GM18505 (cell line): Measurements from ENCODE around the gene TESPA1.

Experiments used
- ATAC-seq: cut with Tn5 transposase; IDR thresholded peaks from one replicate; pipeline ENCODE4 v1.9.1; 2021; ENCODE audit not compliant: unreplicated experiment
- POLR2A ChIP-seq: IDR thresholded peaks from 4 replicates; pipeline ENCODE4 v1.6.1; 2011; ENCODE audit warnings: borderline replicate concordance; ENCODE audit not compliant: insufficient read depth, insufficient read length; ENCODE audit errors: extremely low read depth

The TESPA1 gene, protein sequence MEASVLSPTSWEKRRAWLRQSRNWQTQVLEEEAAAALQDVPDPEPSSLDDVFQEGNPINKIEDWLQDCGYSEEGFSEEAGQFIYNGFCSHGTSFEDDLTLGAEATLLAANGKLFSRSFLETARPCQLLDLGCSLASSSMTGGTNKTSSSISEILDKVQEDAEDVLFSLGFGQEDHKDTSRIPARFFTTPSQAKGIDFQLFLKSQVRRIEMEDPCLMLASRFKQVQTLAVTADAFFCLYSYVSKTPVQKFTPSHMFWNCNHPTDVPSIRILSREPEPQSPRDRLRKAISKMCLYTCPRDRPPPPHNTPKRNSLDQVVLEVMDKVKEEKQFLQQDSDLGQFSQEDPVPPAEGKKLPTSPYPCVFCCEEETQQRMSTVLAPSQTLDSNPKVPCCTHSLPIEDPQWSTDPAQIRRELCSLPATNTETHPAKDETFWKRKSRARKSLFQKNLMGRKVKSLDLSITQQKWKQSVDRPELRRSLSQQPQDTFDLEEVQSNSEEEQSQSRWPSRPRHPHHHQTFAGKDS

DNA sequence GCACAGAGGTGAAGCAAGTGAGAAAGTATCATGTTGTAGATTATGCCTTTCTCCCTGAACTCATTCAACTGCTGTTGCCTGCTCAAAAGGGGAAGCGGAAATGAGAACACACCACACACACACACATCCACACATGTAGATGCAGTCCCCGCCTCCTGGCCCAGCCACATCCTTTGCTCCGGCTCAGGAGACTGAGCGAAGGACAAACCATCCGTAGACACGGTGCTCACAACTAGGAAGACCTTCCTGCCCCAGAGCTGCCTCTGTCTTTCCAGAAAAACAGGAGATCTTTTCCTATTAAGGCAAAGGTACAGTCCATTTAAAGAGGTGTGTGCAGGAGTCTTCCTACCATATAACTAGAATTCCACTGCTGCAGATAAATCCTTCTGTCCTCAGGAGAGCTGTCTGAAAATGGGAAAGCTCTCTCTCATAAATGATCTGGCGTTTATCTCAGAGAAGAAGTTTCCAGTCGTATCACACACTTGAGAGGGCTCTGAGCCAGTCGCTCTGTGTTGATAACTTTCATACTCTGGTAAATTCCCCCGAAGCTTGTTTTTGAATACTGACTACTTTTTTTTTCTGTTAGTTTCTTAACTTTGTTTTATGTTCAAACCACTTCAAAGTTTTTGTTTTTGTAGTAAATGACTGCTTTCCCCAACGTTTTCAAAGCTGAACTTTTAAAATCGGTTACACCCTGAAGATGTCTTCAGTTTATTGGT is at the start of gene TESPA1:
TESPA1 (minus strand) TSS at position 105 of the 719 bp plus-strand sequence. CDS start 10,200 bp downstream, outside the sequence.
- peak; percentile 96 for ATAC-seq
- peak; percentile 93 for TF ChIP-seq POLR2A

DNA sequence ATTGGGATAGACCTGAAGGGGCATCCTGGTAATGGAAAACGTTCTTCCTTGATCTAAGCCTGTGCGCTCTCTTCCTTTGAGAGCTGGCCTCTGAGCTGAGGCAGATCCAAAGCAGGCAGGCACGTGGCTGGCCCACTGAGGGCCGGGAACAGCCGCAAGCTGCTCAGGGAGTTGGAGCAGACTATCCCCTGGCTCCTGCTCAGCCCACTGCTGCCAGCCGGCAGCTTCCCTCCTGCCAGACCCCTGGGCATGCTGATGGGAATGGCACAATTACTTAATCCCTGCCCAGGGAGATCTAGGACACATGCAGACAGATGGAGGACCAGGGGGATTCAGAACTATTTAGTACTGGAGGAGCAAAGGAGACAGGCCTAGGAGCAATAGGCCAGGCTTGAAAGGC is 49.7 kb upstream of the TESPA1 start:
- TF ChIP-seq POLR2A: no peak
- no peak for ATAC-seq

DNA sequence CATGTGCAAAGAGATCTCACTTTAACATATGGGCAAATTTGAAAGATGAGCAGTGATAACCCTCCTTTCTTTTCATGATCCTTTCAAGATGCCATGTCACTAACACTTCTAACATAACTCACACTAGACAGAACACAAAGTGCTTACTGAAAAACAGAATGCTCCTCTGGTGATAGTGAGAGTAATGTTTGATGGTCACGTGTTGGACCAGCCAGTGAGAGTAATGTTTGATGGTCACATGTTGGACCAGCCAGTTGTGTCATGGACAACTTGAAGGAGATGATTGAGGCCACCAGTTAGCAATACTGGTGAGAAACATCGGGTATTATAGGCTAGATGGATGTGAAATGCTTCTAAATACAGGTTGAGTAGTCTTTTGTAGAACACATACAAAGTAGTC is 40.9 kb upstream of the TESPA1 start:
- TF ChIP-seq POLR2A: no peak
- ATAC-seq: no peak

DNA sequence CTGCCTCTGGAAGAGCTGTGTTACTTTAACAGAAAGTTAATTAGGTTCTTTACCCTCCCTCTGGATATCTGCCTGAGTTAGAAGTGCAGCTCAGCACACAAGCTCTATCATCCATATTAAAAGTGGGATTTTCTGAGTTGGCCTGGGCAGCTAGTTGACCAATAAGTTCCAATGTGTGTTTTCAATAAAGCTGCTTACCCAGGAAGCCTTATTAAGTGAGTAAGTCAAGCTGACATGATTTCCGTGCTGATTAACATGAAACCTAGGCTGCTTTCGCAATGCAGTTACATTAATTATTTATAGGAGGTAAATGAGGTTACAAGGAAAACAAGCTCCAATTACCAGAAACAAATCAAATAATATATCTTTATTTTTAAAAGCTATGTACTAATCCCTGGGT is 40.0 kb upstream of the TESPA1 start:
- no peak for TF ChIP-seq POLR2A
- no peak for ATAC-seq

DNA sequence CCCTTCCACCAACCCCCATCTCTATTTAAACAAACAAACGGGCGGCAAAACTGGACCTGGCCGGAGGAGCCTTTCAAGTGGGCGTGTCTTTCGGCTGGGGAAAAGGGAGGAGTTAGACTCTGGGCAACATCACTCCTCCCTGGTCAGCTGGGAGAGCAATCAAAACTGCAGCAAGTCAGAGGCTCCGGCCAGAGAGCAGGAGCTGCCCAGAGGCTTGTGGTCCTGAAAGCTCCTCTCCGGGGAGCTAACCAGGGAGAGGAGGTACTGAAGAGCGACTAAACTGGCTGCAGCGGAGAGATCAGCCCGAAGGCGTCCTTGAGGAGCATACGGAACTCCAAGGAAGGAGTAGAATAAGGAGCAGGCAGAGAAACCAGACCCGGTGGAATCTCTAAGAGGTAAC is 35.2 kb upstream of the TESPA1 start, which contains the start of gene NEUROD4:
NEUROD4 (plus strand) TSS at position 191 of the 400 bp plus-strand sequence. CDS start 6,466 bp downstream, outside the sequence.
- TF ChIP-seq POLR2A: no peak
- ATAC-seq: no peak

DNA sequence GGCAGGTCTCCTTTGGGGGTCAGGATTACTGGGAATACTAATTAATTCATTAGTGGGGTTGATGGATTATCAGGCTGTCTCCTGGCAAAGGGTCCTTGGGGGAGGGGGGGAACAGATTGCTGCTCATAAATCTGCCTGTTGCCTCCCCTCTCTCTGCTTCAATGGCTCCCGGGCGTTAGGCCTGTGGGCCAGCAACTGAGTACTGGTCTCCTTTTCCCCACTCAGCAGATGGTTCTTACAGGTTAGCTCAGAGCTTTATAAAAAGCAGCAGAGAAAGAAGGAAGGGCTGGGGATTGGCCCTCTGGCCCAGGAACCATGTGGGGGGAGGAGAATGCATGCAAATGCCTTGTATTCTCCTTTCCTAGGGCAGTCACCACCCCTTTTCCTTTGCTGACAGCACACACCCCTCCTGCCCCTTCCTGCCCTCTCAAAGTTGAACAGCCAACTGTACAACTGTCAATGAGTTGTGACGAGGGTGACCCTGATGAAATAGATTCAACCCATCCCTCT is 32.9 kb upstream of the TESPA1 start:
- no peak for ATAC-seq
- no peak for TF ChIP-seq POLR2A

DNA sequence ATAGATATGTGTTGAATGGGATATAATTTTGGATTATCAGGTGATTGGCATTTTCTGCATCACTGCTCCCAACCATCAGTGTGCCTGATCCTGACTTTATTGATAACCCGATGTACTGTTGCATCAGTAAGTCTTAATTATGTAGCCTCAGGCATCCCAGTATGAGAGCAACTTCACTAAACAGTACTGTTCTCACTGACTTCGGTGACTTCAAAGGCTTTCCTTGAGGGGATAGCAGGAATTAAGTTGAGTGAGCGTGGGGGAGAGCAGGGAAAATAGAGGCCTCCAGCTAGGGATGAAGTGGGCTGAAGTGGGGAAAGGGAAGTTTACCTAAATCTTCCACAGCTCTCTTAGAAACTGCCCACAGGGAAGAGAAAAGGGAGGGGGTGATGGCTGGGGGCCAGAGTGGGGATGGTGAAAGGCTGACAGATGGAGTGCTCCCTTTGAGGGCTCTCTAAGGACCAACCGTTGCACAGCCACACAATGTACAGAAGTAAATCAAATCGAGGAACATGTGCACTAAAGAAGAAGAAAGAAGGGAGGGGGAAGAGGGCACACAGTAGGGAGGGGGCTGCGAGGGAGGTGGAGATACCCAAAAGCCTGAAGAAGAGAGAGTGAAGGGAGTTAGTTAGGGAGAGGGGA is 24.5 kb upstream of the TESPA1 start:
- ATAC-seq: no peak
- no peak for TF ChIP-seq POLR2A

DNA sequence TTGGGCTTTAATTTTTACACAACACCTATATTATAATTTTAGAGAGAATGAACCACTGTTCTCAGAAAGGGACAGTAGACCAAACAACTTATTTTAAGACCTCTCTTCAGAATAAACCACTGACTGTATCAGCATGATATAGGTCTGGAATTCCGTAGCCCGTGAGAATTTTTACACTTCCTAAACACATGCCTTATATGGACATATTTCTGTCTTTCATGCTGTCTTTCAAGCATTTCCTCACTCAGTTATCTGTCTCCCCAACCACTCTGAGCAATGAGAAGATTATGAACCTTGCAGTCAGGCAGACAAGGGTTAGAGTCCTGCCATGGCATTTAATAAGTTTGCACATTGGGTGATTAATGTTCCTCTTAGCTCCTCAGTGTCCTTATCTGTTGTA is 17.8 kb upstream of the TESPA1 start:
- no peak for ATAC-seq
- TF ChIP-seq POLR2A: no peak

DNA sequence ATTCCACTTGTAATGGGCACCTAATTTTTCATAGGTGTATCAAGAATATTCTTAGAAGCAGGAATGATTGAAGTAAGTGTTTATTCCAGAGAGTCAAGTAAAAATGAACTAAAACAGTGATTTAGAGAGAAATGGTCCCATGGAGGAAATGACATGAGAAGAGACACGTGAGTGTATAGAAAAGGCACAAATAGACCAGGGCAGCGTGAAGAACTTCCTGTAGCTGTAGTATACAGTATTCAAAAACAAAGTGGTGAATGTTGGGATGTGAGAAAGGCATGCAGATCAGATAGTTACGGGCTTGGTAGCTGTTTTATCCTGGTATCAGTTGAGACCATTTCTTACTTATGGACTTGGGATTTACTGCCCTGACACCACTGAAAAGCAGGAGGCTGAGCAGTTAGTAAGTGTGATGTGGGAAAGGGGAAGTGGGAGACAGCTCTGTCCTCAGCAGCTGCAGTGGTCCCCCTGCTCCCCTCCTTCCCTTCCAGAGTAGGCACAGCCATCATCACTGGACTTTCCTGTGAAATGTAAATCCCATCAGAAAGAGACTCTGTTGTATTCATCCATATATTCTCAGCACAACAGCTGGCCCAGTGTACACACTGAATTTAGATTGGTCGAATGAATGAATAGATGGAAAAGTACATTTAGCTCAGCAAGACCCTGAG is 16.8 kb upstream of the TESPA1 start:
- ATAC-seq: no peak
- TF ChIP-seq POLR2A: no peak

DNA sequence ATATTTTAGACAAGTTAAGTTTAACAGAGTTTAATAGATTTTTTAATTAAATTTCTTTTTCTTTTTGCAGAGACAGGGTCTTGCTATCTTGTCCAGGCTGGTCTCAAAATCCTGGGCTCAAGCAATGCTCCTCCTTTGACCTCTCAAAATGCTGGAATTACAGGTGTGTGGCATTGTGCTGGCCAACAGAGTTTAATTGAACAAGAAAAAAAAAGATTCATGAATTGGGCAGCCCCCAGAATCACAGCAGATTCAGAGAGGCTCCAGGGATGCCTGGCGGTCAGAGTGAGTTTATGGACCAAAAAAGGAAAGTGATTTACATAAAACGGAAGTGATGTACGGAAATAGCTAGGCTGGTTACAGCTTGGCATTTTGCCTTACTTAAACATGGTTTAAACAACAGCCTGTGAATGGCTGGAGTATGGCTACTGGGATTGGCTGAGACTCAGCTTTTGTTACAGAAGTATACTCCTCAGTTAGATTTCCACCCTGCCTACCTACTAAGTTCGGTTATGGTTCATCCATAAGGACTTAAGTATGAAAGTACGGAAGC is 14.5 kb upstream of the TESPA1 start:
- no peak for ATAC-seq

DNA sequence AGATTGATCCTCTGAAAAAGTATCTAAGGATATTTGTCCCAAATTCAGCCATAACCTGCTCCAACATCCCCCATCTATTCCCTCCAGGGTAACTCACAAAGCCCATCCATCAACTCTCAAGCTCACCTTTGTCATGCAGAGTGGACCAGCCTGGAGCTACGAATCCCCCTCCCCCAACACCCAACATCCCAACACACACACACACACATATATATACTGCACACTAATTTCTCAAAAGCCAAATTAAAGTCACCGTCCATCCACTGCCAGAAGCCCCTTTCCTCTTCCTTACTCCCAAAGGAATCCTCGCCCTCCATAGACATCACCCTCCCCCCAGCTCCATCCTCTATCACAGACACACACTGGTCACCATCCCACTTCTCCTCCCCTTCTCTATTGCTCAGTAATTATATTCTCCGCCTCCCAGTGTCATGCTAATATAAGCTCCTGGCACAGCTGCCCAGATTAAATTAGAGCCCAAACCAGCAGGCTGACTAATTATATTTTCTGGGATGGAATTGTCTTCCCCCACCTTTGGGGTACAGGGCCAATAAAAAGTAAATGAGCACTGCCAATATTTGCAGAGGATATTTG is 13.5 kb upstream of the TESPA1 start:
- ATAC-seq: no peak
- TF ChIP-seq POLR2A: no peak

More for the DNA sequence above, 14.5 kb upstream of the TESPA1 start:
- no peak for TF ChIP-seq POLR2A

DNA sequence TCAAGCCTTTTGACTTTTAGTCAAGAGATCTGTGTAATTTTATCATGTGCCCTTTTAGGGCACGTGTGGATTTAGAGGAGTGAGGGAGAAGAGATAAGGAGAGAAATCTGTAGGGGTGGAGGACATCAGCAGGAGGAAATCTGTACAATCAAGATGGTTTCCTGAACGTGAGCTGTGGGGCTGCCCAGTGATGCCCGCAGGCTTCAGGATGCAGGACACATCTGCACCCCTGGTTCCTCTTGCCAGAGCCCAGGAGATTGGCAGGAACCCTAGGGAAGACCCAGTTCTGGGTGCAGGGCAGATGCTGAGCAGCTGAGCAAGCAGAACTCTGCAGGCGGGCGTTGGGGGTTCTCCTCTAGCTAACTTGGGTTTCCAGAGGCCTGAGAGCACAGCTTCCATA is 11.6 kb upstream of the TESPA1 start:
- no peak for TF ChIP-seq POLR2A
- ATAC-seq: no peak
